H1 (cell line): Measurements from ENCODE around the gene CLEC16A. TPM values are rescaled to one million over a fixed set of nuclear protein-coding genes. Genes with fewer than 3 reads are reported as not detected.

Experiments used
- CTCF ChIA-PET: fragments of 300-600 bp; sonication (Branson Sonifier 250); formaldehyde crosslinking; loops from one replicate; lab custom pipeline; 2021; ENCODE audit not compliant: partially characterized antibody; lab: Charles Lee
- POLR2A ChIA-PET: fragments of 300-600 bp; sonication (Branson Sonifier 250); formaldehyde crosslinking; loops from one replicate; lab custom pipeline; 2021; ENCODE audit warnings: inconsistent platforms; ENCODE audit not compliant: partially characterized antibody; lab: Charles Lee
- DNase-seq, 2 experiments: peaks; one replicate each; pipeline versions ENCODE4 v3.0.0 to v3.0.0-alpha.2; 2010 to 2022; ENCODE audit warnings: low spot score in 2 of 2, low read depth in 1 of 2, mixed read lengths in 1 of 2
- FAIRE-seq: peaks from 2 replicates; lab custom pipeline; 2011; peaks lifted over from hg19 to GRCh38; lab: Jason Lieb, UNC
- H2AFZ ChIP-seq: 2 replicates; pipeline ENCODE4 v1.8.1; 2012; ENCODE audit warnings: low read length, inconsistent platforms
- H2AK5ac ChIP-seq: 2 replicates; pipeline ENCODE4 v1.6.1; 2013; ENCODE audit warnings: low read depth, low read length
- H2BK120ac ChIP-seq: replicated peaks from 2 replicates; pipeline ENCODE3; 2013; ENCODE audit warnings: low read depth, low read length, inconsistent platforms
- H2BK12ac ChIP-seq: 2 replicates; pipeline ENCODE4 v1.6.1; 2013; ENCODE audit warnings: low read depth, low read length
- H2BK15ac ChIP-seq: 2 replicates; pipeline ENCODE4 v1.6.1; 2013; ENCODE audit warnings: low read length
- H2BK20ac ChIP-seq: 2 replicates; pipeline ENCODE4 v1.6.1; 2013; ENCODE audit warnings: low read length
- H2BK5ac ChIP-seq: 2 replicates; pipeline ENCODE4 v1.6.1; 2013; ENCODE audit warnings: low read depth, low read length
- H3K14ac ChIP-seq: 2 replicates; pipeline ENCODE4 v1.6.1; 2013; ENCODE audit warnings: inconsistent platforms; ENCODE audit not compliant: insufficient read length
- H3K18ac ChIP-seq: 2 replicates; pipeline ENCODE4 v1.6.1; 2013; ENCODE audit warnings: low read length; ENCODE audit errors: extremely low read depth
- H3K23ac ChIP-seq: 2 replicates; pipeline ENCODE4 v1.6.1; 2013; ENCODE audit warnings: inconsistent platforms; ENCODE audit not compliant: insufficient read length
- H3K23me2 ChIP-seq: 2 replicates; pipeline ENCODE4 v1.6.1; 2013; ENCODE audit warnings: low read depth, low read length
- H3K27ac ChIP-seq: 2 replicates; pipeline ENCODE4 v1.6.1; 2011; ENCODE audit warnings: low read depth, low read length, inconsistent platforms
- H3K27me3 ChIP-seq, 4 experiments: replicated peaks in 1 of 4; 1 replicate in 1 of 4; 2 replicates in 3 of 4; pipeline versions ENCODE4 v1.6.1 to v1.8.1; 2011 to 2013; ENCODE audit warnings: low read length in 3 of 4, mild to moderate bottlenecking in 3 of 4, inconsistent platforms in 2 of 4, mixed read lengths in 2 of 4, moderate library complexity in 1 of 4; ENCODE audit not compliant: control insufficient read depth in 3 of 4, insufficient read depth in 3 of 4; ENCODE audit errors: extremely low read depth in 1 of 4
- H3K36me3 ChIP-seq, 4 experiments: 2 replicates each; pipeline versions ENCODE4 v1.6.1 to v1.8.1; 2011 to 2013; ENCODE audit warnings: mild to moderate bottlenecking in 4 of 4, low read length in 3 of 4, moderate library complexity in 2 of 4, control low read depth in 1 of 4, inconsistent platforms in 1 of 4; ENCODE audit not compliant: insufficient read depth in 4 of 4, control insufficient read depth in 2 of 4
- H3K4ac ChIP-seq: replicated peaks from 2 replicates; pipeline ENCODE3; 2013; ENCODE audit warnings: low read length, low read depth, mixed read lengths, inconsistent platforms; ENCODE audit not compliant: insufficient read length
- H3K4me1 ChIP-seq, 4 experiments: replicated peaks in 1 of 4; 1 replicate in 1 of 4; 2 replicates in 3 of 4; pipeline versions ENCODE4 v1.6.1 to v1.8.1; 2011 to 2013; ENCODE audit warnings: low read length in 3 of 4, inconsistent platforms in 2 of 4, mixed read lengths in 1 of 4; ENCODE audit not compliant: insufficient read depth in 4 of 4, control insufficient read depth in 3 of 4
- H3K4me2 ChIP-seq, 2 experiments: 2 replicates each; pipeline versions ENCODE4 v1.6.1 to v1.8.1; 2011 to 2013; ENCODE audit warnings: low read depth in 2 of 2, low read length in 2 of 2, control low read depth in 1 of 2, inconsistent platforms in 1 of 2, mild to moderate bottlenecking in 1 of 2; ENCODE audit not compliant: insufficient read depth in 1 of 2
- H3K4me3 ChIP-seq, 4 experiments: fragments of 200-600, 300-600 bp in 1 of 4; sonication (generic), shearing (Covaris generic), sonication (Bioruptor Twin) in 1 of 4; 2 replicates each; pipeline versions ENCODE4 v1.5.1 to v1.8.1; 2011 to 2016; ENCODE audit warnings: low read length in 4 of 4, low read depth in 3 of 4, control low read depth in 2 of 4, inconsistent platforms in 2 of 4, mild to moderate bottlenecking in 2 of 4, mixed read lengths in 1 of 4, moderate library complexity in 1 of 4; ENCODE audit not compliant: insufficient read depth in 2 of 4; ENCODE audit errors: extremely low read depth in 1 of 4
- H3K56ac ChIP-seq: replicated peaks from 2 replicates; pipeline ENCODE3; 2013; ENCODE audit warnings: low read depth, mild to moderate bottlenecking, mixed read lengths, low read length, inconsistent platforms; ENCODE audit not compliant: insufficient read length
- H3K79me1 ChIP-seq: 2 replicates; pipeline ENCODE4 v1.6.1; 2013; ENCODE audit warnings: low read depth, low read length, control low read depth
- H3K79me2 ChIP-seq, 2 experiments: 2 replicates each; pipeline versions ENCODE4 v1.6.1 to v1.8.1; 2012 to 2013; ENCODE audit warnings: low read length in 2 of 2, mild to moderate bottlenecking in 2 of 2, inconsistent platforms in 1 of 2; ENCODE audit not compliant: insufficient read depth in 2 of 2, control insufficient read depth in 1 of 2
- H3K9ac ChIP-seq, 4 experiments: replicated peaks in 1 of 4; 1 replicate in 1 of 4; 2 replicates in 3 of 4; pipeline versions ENCODE4 v1.6.1 to v1.8.1; 2011 to 2013; ENCODE audit warnings: low read depth in 3 of 4, low read length in 3 of 4, control low read depth in 2 of 4, mild to moderate bottlenecking in 2 of 4, moderate library complexity in 2 of 4, inconsistent platforms in 1 of 4; ENCODE audit errors: extremely low read depth in 1 of 4
- H3K9me3 ChIP-seq, 2 experiments: 2 replicates each; pipeline versions ENCODE4 v1.6.1 to v1.8.1; 2012 to 2013; ENCODE audit warnings: mild to moderate bottlenecking in 2 of 2, moderate library complexity in 2 of 2, control low read depth in 1 of 2, inconsistent platforms in 1 of 2, low read depth in 1 of 2, low read length in 1 of 2, mixed read lengths in 1 of 2; ENCODE audit not compliant: insufficient read depth in 2 of 2
- H4K20me1 ChIP-seq, 2 experiments: replicated peaks in 1 of 2; 2 replicates each; pipeline versions ENCODE3 to v1.8.1; 2011 to 2013; ENCODE audit warnings: inconsistent platforms in 2 of 2, low read length in 2 of 2, mild to moderate bottlenecking in 1 of 2; ENCODE audit not compliant: insufficient read depth in 2 of 2, control insufficient read depth in 1 of 2
- H4K5ac ChIP-seq: 2 replicates; pipeline ENCODE4 v1.6.1; 2013; ENCODE audit warnings: low read length, low read depth, mixed read lengths, inconsistent platforms; ENCODE audit not compliant: insufficient read length
- H4K8ac ChIP-seq: 2 replicates; pipeline ENCODE4 v1.8.0; 2013; ENCODE audit warnings: mild to moderate bottlenecking, moderate library complexity, low read length, inconsistent platforms; ENCODE audit not compliant: insufficient read depth; ENCODE audit errors: extremely low read depth
- H4K91ac ChIP-seq: replicated peaks from 2 replicates; pipeline ENCODE3; 2013; ENCODE audit warnings: low read length, mixed read lengths, inconsistent platforms; ENCODE audit not compliant: insufficient read length
- BCL11A ChIP-seq, 2 experiments: IDR thresholded peaks; one replicate each; pipeline ENCODE4 v1.6.1; 2011; ENCODE audit warnings: low read depth in 2 of 2, low read length in 2 of 2, mild to moderate bottlenecking in 2 of 2
- CEBPB ChIP-seq: IDR thresholded peaks from 2 replicates; pipeline ENCODE4 v1.6.1; 2012; ENCODE audit warnings: low read depth, low read length
- CHD2 ChIP-seq: IDR thresholded peaks from 2 replicates; pipeline ENCODE4 v1.6.1; 2012; ENCODE audit warnings: low read length, improper control_type of control experiment
- HDAC6 ChIP-seq: IDR thresholded peaks from one replicate; pipeline ENCODE4 v1.7.1; 2012; ENCODE audit warnings: low read depth, mild to moderate bottlenecking, inconsistent platforms, low read length, moderate library complexity
- KDM4A ChIP-seq: IDR thresholded peaks from one replicate; pipeline ENCODE4 v1.7.1; 2012; ENCODE audit warnings: low read depth, mild to moderate bottlenecking, moderate library complexity, low read length, inconsistent platforms; ENCODE audit not compliant: severe bottlenecking
- KDM5A ChIP-seq: fragments of 200-600 bp; IDR thresholded peaks from 2 replicates; pipeline ENCODE4 v1.7.1; 2012; ENCODE audit warnings: mild to moderate bottlenecking, low read length, inconsistent platforms, mixed read lengths
- MAFK ChIP-seq: IDR thresholded peaks from 2 replicates; pipeline ENCODE4 v1.6.1; 2012; ENCODE audit warnings: low read depth, mild to moderate bottlenecking, improper control_type of control experiment, low read length
- PHF8 ChIP-seq: fragments of 200-600 bp; sonication (generic); conservative IDR thresholded peaks from 2 replicates; pipeline ENCODE4 v1.7.1; 2012; ENCODE audit warnings: low read depth, mild to moderate bottlenecking, inconsistent platforms, low read length, moderate library complexity
- POLR2A ChIP-seq, 2 experiments: IDR thresholded peaks; 1 replicate in 1 of 2; 2 replicates in 1 of 2; pipeline ENCODE4 v1.6.1; 2011; ENCODE audit warnings: low read depth in 2 of 2, low read length in 2 of 2, mild to moderate bottlenecking in 2 of 2; ENCODE audit errors: control extremely low read depth in 1 of 2
- RNF2 ChIP-seq: fragments of 200-900, 300-1000 bp; sonication (generic); IDR thresholded peaks from 2 replicates; pipeline ENCODE4 v1.7.1; 2016; ENCODE audit warnings: borderline replicate concordance, low read depth, mild to moderate bottlenecking, antibody characterized with exemption, low read length; ENCODE audit not compliant: poor library complexity, severe bottlenecking; ENCODE audit errors: missing control alignments
- RXRA ChIP-seq: IDR thresholded peaks from 2 replicates; pipeline ENCODE4 v1.6.1; 2011; ENCODE audit warnings: low read depth, mild to moderate bottlenecking, low read length, moderate library complexity; ENCODE audit not compliant: insufficient read depth
- SUZ12 ChIP-seq: fragments of 200-600 bp; sonication (generic); IDR thresholded peaks from 2 replicates; pipeline ENCODE4 v1.6.1; 2012; ENCODE audit warnings: mild to moderate bottlenecking, inconsistent platforms, low read length, moderate library complexity, mixed read lengths
- TAF7 ChIP-seq: optimal IDR thresholded peaks from 2 replicates; pipeline ENCODE3; 2011; ENCODE audit warnings: low read depth, mild to moderate bottlenecking, inconsistent platforms, low read length, moderate library complexity, borderline replicate concordance
- TCF12 ChIP-seq: IDR thresholded peaks from 2 replicates; pipeline ENCODE4 v1.6.1; 2011; ENCODE audit warnings: low read depth, mild to moderate bottlenecking, low read length
- ZNF274 ChIP-seq: IDR thresholded peaks from 2 replicates; pipeline ENCODE4 v1.7.0; 2012; ENCODE audit warnings: low read length, borderline replicate concordance; ENCODE audit errors: extremely low read depth
- WGBS, 2 experiments: shearing (Covaris generic) in 1 of 2; methylation state at CpG; one replicate each; pipeline versions ENCODE4 v1.1.6 to v1.1.7; 2013 to 2015; ENCODE audit warnings: low lambda C conversion rate in 2 of 2, mixed read lengths in 2 of 2, inconsistent platforms in 1 of 2, low coverage in 1 of 2, missing lambda C conversion rate in 1 of 2; ENCODE audit not compliant: insufficient replicate concordance in 2 of 2, insufficient coverage in 1 of 2, insufficient read length in 1 of 2; ENCODE audit errors: extremely low coverage in 1 of 2, missing lambda C conversion rate in 1 of 2; 5-methylcytosine and 5-hydroxymethylcytosine counted together
- polyA plus RNA-seq, 7 experiments: library from polyadenylated mRNA; depleted of rRNA in 3 of 7; stranded (reverse) in 5 of 7; unstranded in 2 of 7; fragments of >200 nt in 5 of 7; fragments of 200-250 nt in 2 of 7; gene quantifications; 1 replicate in 5 of 7; 2 replicates in 1 of 7; 4 replicates in 1 of 7; pipeline versions ENCODE4 v1.2.1 to v1.2.3, GENCODE V29; 2011 to 2013; ENCODE audit warnings: missing spikeins in 2 of 7, mixed read lengths in 2 of 7
- total RNA-seq: library from RNA; stranded (reverse); fragmentation: NEBNext Ultra II Directional; extraction: Animal tissue kit (Norgen Biotek cat#: 25700); gene quantifications from 2 replicates; pipeline ENCODE4 v1.2.1, GENCODE V29; 2021

Gene CLEC16A
- total and polyA plus RNA-seq, 2 of the 8 experiments (the other 6 are each of a cell fraction or from before 2014, with no cell fraction given) = 7.6 to 19.3 TPM

DNA sequence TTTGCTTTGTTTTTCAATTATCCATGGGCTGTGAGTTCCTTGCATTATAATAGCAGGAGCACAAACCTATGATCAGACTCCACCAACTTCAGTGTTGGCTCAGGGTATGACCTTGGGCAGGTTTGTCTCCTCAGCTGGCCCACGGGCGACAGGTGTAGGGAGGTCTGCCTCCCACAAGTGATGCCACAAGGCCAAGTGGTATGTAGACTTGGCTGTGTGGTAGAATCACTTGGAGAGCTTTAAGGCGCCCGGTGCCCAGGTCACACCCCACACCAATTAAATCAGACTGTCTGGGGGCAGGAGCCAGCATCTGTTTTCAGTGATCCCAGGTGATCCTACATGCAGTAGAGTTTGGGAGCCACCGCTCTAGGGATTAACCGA is 153.4 kb downstream of the CLEC16A start:
- POLR2A ChIA-PET = no interaction called here
- H3K23me2 ChIP-seq = no peaks in the 10 kb centered on the region
- no peak overlapping the region for H3K18ac ChIP-seq
- FAIRE-seq (no peak), DNase-seq (no peak)
- 97% methylated on average over 6 of the region's 6 CpGs; no CpG with 5 or more reads in 1 of the 2 experiments for WGBS, 2 experiments
- no peak overlapping the region for H4K5ac ChIP-seq
- H4K8ac ChIP-seq = no peak overlapping the region
- H2AK5ac ChIP-seq = no peak overlapping the region
- H2BK20ac ChIP-seq = no peak overlapping the region
- H3K56ac ChIP-seq = no peak overlapping the region
- H2BK15ac ChIP-seq = no peak overlapping the region
- no peak overlapping the region for H2AFZ ChIP-seq
- H3K9me3 ChIP-seq = no peaks in the 10 kb centered on the region
- H2BK120ac ChIP-seq = no peak overlapping the region
- no peak overlapping the region for H3K4ac ChIP-seq
- H3K14ac ChIP-seq = no peak overlapping the region
- H3K27me3 ChIP-seq = no peaks in the 10 kb centered on the region
- H3K27ac ChIP-seq = no peak overlapping the region
- no peak overlapping the region for H3K9ac ChIP-seq
- H4K20me1 ChIP-seq = no peaks in the 10 kb centered on the region
- H2BK12ac ChIP-seq = no peak overlapping the region
- H3K23ac ChIP-seq = no peak overlapping the region
- H3K4me2 ChIP-seq = no peak overlapping the region
- no peak overlapping the region for H3K4me3 ChIP-seq
- H3K4me1 ChIP-seq = no peaks in the 10 kb centered on the region; a peak in 2 of 7 replicates
- no peaks in the 10 kb centered on the region for H3K36me3 ChIP-seq
- H2BK5ac ChIP-seq = no peak overlapping the region
- no peaks in the 10 kb centered on the region for H3K79me2 ChIP-seq
- CTCF ChIA-PET = interaction anchor here (0.6 to 2.2 kb wide), 5 partner anchors 93 to 269 kb away, joined by 3 to 6 read pairs (median 3); no protein-coding TSS in a partner anchor
- no peak overlapping the region for H4K91ac ChIP-seq
- no peaks in the 10 kb centered on the region for H3K79me1 ChIP-seq
- TF ChIP-seq BCL11A (IDR thresholded peaks at IDR 0.05; ENCODE audit: low read depth in 2 of 2, low read length in 2 of 2) (no peak), POLR2A (IDR thresholded peaks at IDR 0.05; ENCODE audit: control extremely low read depth in 1 of 2, low read depth in 2 of 2, low read length in 2 of 2) (no peak), RXRA (no peak), KDM4A (no peak), ZNF274 (no peak), PHF8 (no peak), MAFK (no peak), CHD2 (no peak), KDM5A (no peak), SUZ12 (no peak), HDAC6 (no peak), TAF7 (no peak), TCF12 (no peak), CEBPB (no peak), RNF2 (no peak)
